ENCODE measurements around the gene CD302. TPM values are rescaled to one million over a fixed set of nuclear protein-coding genes. Genes with fewer than 3 reads are reported as not detected.
"Not testable (repeated sequence)": the region's sequence is repeated elsewhere in the genome, so short reads cannot be mapped to it uniquely, and the experiment has no call there.

CD302 gene
- total RNA-seq, 1 experiment from 2014 or later, result 1.6 TPM

DNA sequence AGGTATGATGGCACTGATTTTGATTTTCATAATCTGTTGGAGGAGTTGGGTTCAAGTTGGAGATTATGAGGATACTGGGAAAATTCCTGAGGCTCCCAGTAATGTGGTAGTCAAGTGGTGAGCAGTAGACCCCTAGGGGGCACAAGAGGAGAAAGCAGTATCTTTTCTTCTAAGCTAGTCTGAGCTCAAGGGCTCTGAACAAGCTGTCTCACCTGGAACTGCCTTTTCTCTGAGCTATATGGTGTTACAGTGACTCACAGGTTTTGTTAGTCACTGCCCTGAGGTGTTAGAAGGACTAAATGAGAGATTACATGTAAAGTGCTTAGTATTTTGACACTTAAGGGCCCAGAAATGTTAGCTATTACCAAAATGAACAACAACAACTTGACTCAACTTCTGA is 42.2 kb downstream of the CD302 start:
- no peak for DNase-seq (ENCODE audit: extremely low read depth, low read depth)

DNA sequence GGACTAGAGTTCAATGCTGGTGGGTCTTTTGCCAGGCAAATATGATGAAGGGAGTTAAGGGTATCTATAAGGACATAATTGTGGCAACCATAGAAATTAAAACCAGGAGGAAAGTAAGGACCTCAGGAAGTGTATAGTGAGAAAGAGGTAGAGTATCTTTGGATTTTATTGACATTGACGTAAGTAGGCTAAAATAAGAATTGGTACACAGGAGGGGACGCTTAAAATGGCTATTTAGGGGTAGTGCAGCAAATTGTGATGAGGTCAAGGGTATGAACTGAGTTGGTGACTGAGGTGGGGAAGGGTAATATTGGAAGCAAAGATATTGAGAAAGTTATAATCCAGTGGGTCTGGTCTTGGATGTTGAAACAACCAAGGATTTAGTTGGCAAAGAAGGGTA is 43.0 kb downstream of the CD302 start:
- no peak for DNase-seq (ENCODE audit: extremely low read depth, low read depth)

DNA sequence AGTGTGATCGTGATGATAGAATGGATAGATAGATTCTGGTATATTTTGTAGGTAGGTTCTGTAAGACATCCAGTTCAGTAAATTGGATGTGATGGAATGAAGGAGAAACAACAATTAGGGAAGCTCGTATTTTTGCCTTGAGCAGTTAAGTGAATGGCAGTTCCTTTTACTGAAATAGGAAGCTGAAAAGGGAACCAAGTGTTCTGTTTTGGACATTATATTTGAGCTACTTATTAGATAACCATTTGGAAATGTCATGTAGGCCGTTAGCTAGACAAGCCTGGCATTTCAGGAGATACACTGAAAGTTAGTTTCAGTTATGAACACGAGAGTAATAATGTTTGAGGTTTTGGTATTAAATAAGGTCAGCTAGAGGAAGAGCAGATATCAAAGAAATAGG is 44.2 kb downstream of the CD302 start:
- no peak for DNase-seq (ENCODE audit: extremely low read depth, low read depth)

DNA sequence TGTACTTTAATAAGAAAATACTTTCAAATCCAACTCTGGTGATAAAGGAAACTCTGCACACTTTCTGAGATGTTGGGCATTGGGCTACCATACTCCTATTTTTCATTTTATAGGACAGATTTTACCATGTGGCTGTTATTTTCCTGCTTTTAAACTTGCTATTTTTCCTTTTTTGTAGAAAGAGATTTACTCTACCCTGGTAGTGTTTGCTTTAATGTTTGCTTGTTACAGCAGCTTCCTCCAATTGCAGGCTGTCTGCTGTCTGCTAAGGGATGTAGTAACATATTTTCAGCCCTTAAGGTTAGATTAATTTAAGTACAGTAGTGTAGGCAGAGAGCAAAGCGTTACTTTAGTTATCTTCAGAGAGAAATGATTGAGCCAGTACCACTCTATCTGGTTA is 47.1 kb downstream of the CD302 start:
- no peak for DNase-seq (ENCODE audit: extremely low read depth, low read depth)

DNA sequence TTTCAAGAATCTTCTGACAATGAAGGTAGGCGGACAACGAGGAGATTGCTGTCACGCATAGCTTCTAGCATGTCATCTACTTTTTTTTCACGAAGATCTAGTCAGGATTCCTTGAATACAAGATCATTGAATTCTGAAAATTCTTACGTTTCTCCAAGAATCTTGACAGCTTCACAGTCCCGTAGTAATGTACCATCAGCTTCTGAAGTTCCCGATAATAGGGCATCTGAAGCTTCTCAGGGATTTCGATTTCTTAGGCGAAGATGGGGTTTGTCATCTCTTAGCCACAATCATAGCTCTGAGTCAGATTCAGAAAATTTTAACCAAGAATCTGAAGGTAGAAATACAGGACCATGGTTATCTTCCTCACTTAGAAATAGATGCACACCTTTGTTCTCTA is 49.9 kb downstream of the CD302 start:
- no peak for DNase-seq (ENCODE audit: extremely low read depth, low read depth)

DNA sequence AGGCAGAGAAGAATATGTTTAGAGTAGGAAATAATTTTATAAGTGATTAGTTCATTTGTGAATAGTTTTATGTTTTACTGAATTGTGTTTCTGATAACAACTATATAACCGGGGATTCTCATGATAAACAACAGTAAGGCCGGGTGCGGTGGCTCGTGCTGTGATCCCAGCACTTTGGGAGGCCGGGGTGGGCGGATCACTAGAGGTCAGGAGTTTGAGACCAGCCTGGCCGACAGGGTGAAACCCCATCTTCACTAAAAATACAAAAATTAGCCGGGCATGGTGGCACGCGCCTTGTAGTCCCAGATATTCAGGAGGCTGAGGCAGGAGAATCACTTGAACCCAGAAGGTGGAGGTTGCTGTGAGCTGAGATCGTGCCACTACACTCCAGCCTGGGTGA is 52.8 kb downstream of the CD302 start:
- DNase-seq (ENCODE audit: extremely low read depth, low read depth), result not testable (repeated sequence)

DNA sequence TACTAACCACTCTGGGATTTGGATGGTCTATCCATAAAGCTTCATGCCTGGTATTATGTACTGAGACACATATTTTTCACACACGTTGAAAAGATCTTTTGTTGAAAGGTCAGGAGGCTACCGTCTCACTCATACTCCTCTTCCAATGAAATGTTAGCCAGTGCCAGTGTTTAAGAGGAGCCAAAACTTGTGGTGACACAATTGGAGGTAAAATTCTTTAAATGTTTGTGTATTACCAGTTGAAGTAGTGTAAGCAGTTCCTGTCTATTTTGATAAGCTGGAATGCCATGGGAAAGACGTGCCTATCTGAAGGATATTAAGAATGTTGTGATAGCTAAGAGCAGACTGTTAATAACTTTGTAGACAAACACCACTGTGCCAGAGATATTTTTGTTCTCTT is 53.6 kb downstream of the CD302 start:
- no peak for DNase-seq (ENCODE audit: extremely low read depth, low read depth)

DNA sequence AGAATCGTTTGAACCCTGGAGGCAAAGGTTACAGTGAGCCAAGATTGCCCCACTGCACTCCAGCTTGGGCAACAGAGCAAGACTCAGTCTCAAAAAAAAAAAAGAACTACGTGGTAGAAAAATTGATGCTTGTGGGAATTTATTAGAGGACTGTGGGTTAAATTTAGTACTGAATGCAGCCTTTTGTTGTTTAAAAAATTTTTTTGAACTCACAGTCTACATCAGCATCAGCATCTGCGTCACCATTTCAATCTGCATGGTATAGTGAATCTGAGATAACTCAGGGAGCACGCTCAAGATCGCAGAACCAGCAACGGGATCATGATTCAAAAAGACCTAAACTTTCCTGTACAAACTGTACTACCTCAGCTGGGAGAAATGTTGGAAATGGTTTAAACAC is 55.2 kb downstream of the CD302 start:
- no peak for DNase-seq (ENCODE audit: extremely low read depth, low read depth)

DNA sequence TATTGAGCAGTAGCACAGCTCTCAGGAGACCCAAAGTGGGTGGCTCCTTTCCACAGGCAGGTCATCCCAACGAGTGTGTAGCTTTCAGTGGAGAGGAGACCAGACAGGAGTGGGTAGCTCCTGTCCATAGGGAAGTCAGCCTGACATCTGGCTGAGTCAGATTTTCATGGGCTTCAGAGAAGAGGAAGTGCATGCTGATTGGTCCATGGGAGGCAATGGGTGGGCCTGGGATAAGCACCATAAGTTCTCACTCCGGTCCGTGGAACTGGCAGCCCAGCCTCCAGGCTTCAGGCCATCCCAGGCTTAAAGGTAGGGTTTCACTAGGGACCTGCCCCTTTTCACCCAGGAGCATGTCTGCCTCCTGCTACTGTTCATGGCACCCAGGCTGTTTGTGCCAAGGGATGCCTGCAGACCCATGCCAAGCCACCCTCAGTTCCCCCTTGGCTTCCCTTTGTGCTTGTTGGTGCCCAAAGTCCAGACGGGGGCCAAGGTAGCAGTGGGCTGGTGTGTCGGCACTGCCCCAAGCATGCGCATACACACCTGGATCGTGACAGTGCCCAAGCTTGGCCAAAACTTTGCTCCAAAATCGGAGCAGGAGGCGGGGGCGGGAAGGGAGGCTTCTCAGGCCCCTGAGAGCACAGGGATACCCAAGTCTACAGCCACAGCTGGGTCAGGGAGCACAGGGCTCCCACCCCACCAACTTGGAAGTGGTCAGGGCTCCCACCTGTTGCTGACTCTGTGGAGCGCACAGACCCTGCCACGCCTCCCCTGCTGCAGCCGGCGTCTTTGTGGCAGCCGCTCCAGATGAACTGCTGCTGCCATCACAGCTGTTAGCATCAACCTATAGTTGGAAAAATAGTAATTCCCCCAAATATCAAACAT is 59.3 kb downstream of the CD302 start:
- no peak for DNase-seq (ENCODE audit: extremely low read depth, low read depth)

DNA sequence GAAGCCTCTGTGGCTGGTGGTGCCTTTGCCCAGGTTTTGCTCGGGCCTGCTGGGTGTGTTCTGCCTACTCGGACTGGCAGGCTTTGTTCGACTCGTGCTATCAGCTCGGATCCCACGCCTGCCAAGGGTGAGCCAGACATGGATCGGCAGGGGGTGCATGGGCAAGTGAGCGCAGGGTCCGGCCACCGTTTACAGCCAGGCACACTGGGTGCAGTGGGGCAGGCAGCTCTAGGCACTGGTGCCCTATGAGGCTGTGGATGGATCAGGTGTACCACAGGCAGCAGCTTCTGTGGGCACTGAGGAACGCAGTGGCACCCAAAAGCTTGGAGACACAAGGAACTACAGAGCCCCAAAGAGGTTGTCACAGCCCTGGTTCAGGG is 60.1 kb downstream of the CD302 start:
- no peak for DNase-seq (ENCODE audit: extremely low read depth, low read depth)

DNA sequence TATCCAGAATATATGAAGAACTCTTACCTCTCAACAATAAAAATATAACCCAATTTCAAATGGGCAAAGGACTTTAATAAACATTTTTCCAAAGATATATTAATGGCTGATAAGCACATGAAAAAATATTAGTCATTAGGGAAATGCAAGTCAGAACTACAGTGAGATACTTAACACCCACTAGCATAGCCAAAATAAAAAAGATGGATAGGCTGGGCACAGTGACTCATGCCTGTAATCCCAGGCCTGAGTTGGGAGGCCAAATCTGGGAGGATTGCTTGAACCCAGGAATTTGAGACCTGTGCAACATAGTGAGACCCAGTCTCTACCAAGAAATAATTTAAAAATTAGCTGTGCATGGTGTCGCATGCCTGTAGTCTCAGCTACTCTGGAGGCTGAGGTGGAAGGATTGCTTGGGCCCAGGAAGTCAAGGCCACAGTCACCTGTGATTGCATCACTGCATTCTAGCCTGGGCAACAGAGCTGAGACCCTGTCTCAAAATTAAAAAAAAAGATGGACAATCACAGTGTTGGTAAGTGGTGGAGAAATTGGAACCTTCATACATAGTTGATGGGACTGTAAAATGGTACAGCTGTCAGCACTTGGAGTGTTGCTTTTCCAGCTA is 60.6 kb downstream of the CD302 start:
- no peak for DNase-seq (ENCODE audit: extremely low read depth, low read depth)

DNA sequence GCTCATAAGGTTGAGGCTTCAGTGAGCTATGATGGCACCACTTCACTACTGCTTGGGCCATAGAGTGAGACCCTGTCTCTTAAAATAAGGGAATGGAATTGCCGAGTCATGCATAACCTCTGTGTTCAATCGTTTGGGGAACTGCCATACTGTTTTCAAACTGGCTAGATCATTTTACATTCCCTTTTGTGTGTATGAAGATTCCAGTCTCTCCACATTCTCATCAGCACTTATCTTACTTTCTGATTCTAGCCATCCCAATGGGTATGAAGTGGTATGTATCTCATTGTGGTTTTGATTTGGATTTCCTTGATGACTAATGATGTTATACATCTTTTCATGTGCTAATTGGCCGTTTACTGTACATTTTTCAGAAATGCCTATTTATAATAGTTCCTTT is 62.0 kb downstream of the CD302 start:
- DNase-seq (ENCODE audit: extremely low read depth, low read depth), result no peak

DNA sequence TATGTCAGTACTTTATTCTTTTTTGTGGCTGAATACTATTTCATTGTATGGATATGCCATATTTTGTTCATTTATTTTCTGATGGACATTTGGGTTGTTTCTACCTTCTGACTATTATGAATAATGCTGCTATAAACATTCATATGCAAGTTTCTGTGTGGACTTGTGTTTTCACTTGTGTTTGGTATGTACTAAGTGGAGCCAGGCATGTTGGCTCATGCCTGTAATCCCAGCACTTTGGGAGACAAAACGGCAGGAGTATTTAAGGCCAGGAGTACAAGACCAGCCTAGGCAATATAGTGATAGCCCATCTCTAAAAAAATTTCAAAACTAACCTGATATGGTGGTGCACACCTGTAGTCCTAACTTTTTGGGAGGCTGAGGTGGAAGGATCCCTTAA is 62.4 kb downstream of the CD302 start:
- DNase-seq (ENCODE audit: extremely low read depth, low read depth), result no peak

DNA sequence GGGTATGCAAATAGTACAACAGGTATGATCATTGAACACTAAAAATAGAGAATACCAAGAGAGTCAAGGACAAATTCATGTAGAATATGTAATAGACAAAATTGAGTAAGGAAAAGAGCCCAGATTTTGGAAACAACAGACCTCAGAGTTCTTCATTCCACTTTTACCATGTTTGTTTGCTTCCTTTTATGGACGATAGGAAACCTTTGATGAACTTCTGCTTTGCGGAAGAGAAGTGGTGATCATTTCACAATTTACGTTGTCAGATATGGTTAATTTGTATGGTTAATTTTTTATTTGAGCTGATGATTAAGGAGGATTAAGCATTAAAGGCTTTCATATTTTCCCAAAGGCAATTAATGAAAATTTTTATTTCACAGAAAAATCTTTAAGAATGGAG is 69.4 kb downstream of the CD302 start:
- DNase-seq (ENCODE audit: extremely low read depth, low read depth), result no peak

DNA sequence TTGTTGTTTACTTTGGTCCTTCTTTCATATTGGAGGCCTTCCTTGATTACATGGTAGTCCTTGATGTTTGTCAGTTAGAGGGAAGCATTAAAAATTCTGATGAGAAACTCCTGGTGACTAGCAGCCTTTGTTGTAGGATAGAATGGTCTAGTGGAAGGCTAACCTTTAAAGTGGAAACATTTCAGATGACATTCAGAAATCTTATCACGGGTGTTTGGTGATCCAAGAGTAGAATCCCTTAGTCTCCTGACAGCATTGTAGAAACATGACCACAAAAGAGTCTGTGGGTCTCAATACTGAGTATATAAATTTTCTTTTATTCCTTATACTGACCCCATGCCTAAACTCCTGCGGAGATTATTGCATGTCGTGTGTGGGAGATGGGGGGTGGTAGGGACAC is 72.3 kb downstream of the CD302 start:
- DNase-seq (ENCODE audit: extremely low read depth, low read depth), result no peak

DNA sequence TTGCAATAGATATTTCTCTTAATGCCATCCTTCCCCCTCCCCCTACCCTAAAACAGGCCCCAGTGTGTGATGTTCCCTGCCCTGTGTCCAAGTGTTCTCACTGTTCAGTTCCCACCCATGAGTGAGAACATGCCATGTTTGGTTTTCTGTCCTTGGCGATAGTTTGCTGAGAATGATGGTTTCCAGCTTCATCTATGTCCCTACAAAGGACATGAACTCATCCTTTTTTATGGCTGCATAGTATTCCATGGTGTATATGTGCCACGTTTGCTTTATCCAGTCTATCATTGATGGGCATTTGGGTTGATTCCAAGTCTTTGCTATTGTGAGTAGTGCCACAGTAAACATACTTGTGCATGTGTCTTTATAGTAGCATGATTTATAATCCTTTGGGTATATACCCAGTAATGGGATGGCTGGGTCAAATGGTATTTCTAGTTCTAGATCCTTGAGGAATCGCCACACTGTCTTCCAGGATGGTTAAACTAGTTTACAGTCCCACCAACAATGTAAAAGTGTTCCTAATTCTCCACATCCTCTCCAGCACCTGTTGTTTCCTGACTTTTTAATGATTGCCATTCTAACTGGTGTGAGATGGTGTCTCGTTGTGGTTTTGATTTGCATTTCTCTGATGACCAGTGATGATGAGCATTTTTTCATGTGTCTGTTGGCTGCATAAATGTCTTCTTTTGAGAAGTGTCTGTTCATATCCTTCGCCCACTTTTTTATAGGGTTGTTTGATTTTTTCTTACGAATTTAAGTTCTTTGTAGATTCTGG is 73.0 kb downstream of the CD302 start:
- DNase-seq (ENCODE audit: extremely low read depth, low read depth), result not testable (repeated sequence)

DNA sequence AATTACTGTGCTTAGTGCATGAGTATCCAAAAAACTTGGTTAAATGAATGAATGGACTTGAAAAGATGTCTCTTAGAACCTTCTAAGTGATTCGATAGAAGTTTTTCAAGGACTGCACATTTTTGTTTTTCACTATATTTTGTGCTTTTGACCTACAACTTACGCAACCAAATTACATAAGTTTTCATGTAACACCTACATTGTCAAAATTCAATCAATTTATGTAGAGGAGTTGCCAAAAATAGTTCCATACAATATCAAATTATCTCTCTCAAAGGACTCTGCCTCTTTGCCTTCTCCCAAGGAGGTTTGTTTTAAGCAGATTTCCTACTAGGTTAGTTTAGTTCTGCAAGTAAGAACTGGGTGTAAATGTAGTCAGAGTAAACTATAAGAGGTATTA is 75.4 kb downstream of the CD302 start:
- DNase-seq (ENCODE audit: extremely low read depth, low read depth), result no peak

DNA sequence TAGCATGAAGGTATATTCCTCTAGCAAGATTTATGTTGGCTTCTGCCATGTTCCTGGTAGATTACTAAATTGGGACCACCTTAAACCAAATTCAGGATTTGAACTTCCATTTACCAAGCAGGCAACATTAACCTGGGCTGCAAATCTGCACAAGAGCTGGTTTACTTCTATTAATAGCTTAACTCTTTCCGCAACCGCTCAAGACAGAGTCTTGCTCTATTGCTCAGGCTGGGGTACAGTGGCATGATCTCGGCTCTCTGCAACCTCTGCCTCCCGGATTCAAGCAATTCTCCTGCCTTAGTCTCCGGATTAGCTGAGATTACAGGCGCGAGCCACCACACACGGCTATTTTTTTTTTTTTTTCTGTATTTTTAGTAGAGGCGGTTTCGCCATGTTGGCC is 77.3 kb downstream of the CD302 start:
- no peak for DNase-seq (ENCODE audit: extremely low read depth, low read depth)
